Body of pancreas (tissue), 4 donors: Measurements from ENCODE around the gene ALG14.

Source experiments
- POLR2A ChIP-seq, 3 donors: fragments of 450-650 bp; IDR thresholded peaks; one replicate each; pipeline ENCODE4 v1.6.1; 2016; ENCODE audit warnings: antibody characterized with exemption in 3 of 3, mild to moderate bottlenecking in 2 of 3
- TF ChIP-seq, protein P1 (sequence below), 7 experiments: fragments of 450-650 bp in 4 of 7; fragments of 200-600 bp in 3 of 7; sonication (generic) in 3 of 7; IDR thresholded peaks; one replicate each; pipeline ENCODE4 v1.5.1; 2016 to 2019; ENCODE audit warnings: antibody characterized with exemption in 7 of 7

DNA sequence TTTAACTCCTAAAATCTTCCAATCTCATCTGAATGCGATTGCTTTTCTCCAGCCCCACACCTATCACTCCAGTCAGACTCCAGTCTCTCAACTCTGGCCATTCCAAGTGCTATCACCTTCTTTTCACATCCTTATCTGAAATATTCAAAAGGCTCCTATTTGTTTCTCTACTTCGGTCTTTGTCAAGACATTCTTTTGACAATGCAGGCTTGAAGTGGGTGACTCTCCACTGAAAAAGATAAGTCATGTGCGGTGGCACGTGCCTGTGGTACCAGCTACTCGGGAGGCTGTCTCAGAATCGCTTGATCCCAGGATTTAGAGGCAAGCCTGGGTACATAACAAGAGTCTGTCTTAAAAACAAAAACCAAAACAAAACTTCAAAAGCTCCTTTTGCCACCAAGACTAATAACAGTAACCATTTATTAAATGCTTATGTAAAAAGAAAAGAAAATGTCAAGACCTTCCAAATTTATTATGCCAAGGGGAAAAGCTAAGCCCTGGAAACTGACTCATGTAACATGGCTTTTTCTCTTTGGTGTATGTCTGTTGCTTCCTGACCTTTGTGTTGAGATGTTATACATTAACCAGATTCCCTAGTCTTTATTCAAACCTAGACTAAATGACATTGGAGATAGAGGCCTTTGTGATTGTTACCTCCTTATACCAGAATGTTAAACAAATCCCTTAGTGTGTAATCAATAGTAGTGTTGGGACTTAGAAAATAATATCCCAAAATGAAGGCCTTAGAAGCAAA is 3.6 kb downstream of the ALG14 start:
- TF ChIP-seq, protein P1, sequence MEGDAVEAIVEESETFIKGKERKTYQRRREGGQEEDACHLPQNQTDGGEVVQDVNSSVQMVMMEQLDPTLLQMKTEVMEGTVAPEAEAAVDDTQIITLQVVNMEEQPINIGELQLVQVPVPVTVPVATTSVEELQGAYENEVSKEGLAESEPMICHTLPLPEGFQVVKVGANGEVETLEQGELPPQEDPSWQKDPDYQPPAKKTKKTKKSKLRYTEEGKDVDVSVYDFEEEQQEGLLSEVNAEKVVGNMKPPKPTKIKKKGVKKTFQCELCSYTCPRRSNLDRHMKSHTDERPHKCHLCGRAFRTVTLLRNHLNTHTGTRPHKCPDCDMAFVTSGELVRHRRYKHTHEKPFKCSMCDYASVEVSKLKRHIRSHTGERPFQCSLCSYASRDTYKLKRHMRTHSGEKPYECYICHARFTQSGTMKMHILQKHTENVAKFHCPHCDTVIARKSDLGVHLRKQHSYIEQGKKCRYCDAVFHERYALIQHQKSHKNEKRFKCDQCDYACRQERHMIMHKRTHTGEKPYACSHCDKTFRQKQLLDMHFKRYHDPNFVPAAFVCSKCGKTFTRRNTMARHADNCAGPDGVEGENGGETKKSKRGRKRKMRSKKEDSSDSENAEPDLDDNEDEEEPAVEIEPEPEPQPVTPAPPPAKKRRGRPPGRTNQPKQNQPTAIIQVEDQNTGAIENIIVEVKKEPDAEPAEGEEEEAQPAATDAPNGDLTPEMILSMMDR (IDR thresholded peaks at IDR 0.05), result no peak
- TF ChIP-seq POLR2A (IDR thresholded peaks at IDR 0.05), result no peak
